Fibroblast of villous mesenchyme (primary cell): ENCODE data around the gene SLC22A12. TPM values are rescaled to one million over a fixed set of nuclear protein-coding genes. Genes with fewer than 3 reads are reported as not detected.

Experiments
- DNase-seq: peaks from one replicate; pipeline ENCODE4 v3.0.0-alpha.2; 2010; ENCODE audit warnings: low read depth
- H3K4me3 ChIP-seq: 2 replicates; pipeline ENCODE4 v1.5.1; 2011; ENCODE audit warnings: low read depth, mild to moderate bottlenecking, low read length
- total RNA-seq: library from RNA; depleted of rRNA; stranded (reverse); fragments of >200 nt; gene quantifications from 2 replicates; pipeline ENCODE4 v1.2.3, GENCODE V29; 2012
- TF ChIP-seq, protein P1 (sequence below): IDR thresholded peaks from 2 replicates; pipeline ENCODE4 v1.5.1; 2012; ENCODE audit warnings: low read depth, mild to moderate bottlenecking, low read length; ENCODE audit not compliant: insufficient read depth

The SLC22A12 gene
- total RNA-seq, 1 donor = not detected

GRCh38 chr11:64568584-64569140, 22.4 kb upstream of the SLC22A12 start:
- TF ChIP-seq, protein P1, sequence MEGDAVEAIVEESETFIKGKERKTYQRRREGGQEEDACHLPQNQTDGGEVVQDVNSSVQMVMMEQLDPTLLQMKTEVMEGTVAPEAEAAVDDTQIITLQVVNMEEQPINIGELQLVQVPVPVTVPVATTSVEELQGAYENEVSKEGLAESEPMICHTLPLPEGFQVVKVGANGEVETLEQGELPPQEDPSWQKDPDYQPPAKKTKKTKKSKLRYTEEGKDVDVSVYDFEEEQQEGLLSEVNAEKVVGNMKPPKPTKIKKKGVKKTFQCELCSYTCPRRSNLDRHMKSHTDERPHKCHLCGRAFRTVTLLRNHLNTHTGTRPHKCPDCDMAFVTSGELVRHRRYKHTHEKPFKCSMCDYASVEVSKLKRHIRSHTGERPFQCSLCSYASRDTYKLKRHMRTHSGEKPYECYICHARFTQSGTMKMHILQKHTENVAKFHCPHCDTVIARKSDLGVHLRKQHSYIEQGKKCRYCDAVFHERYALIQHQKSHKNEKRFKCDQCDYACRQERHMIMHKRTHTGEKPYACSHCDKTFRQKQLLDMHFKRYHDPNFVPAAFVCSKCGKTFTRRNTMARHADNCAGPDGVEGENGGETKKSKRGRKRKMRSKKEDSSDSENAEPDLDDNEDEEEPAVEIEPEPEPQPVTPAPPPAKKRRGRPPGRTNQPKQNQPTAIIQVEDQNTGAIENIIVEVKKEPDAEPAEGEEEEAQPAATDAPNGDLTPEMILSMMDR = no peak
- no peak overlapping the region for H3K4me3 ChIP-seq
- no peak for DNase-seq

GRCh38 chr11:64569300-64569970, 21.6 kb upstream of the SLC22A12 start:
- no peak for DNase-seq
- TF ChIP-seq, protein P1 = no peak
- H3K4me3 ChIP-seq = no peak overlapping the region

DNA sequence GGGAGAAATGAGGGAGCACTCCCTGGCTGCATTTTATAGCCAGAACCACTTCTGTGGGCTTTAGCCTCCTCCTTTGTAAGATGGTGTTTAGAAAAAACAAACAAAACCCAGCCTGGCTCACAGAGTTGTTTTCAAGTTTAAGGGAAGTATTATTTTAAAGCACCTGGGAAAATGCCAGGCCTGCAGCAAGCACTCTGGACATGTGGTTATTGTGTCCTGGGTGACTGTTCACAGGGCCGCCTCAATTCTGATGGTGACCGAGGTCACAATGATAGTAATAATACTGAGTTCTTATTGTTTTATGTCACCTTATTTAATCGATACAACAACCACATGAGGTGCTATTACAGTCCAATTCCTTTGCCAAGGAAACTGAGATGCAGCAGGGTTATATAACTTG, 20.7 kb upstream of the SLC22A12 start:
- TF ChIP-seq, protein P1 = no peak
- H3K4me3 ChIP-seq = no peak overlapping the region
- no peak for DNase-seq

- TF ChIP-seq, protein P1 = no peak
Measured at GRCh38 chr11:64571050-64571409, 20.0 kb upstream of the SLC22A12 start.

DNA sequence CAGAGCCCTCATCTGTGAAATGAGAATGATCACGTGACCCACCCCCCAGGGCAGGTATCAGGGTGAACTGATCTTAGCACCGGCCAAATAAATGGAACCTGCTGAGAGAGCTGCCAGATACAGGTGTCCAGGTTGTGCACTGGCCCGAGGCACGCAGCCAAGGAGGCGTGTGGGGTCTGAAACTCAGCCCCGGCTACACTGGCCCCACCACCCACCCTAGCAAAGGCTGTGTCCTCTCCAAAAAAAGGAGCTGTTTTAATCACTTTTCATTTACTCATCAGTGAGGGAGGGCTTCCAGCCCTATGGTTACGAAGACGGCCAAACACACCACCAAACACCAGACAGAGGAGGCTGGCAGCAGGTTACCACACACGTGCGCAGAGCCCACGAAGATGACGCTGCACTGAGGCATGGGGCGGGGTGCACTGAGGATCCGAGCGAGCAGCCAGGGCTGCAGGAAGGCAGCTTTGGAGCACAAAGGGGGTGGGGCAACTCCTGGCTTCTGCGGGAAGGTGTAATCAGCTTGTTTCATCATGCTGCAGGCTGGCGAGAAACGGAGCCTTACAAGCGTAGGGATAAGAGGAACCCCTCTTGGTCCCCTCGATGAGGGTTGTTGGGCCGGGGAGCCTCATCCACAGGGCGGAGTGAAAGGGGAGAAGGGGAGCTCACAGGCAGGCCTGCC, 19.5 kb upstream of the SLC22A12 start:
- H3K4me3 ChIP-seq = no peak overlapping the region
- TF ChIP-seq, protein P1 = no peak
- DNase-seq = peak; percentile 17

More at GRCh38 chr11:64571050-64571409, 20.0 kb upstream of the SLC22A12 start:
- no peak overlapping the region for H3K4me3 ChIP-seq
- DNase-seq = no peak

- H3K4me3 ChIP-seq = no peak overlapping the region
- no peak for DNase-seq
- TF ChIP-seq, protein P1 = no peak
Measured at GRCh38 chr11:64572143-64572542, 18.9 kb upstream of the SLC22A12 start.

- H3K4me3 ChIP-seq = no peak overlapping the region
- DNase-seq = no peak
- TF ChIP-seq, protein P1 = no peak
Measured at GRCh38 chr11:64577202-64577601, 13.8 kb upstream of the SLC22A12 start.
